HepG2 (cell line): ENCODE measurements around the gene RBM34. TPM values are rescaled to one million over a fixed set of nuclear protein-coding genes. Genes with fewer than 3 reads are reported as not detected.
A peak's percentile ranks its signal among the peaks of the same experiment; 100 is the strongest.

Experiments used
- ARNT ChIP-seq: fragments of 450-650 bp; IDR thresholded peaks from 2 replicates; pipeline ENCODE4 v1.6.1; 2017
- DNMT3B ChIP-seq: conservative IDR thresholded peaks from 2 replicates; pipeline ENCODE4 v1.6.1; 2016; ENCODE audit warnings: missing biosample characterization, control low read depth
- DR1 ChIP-seq: sonication (generic); formaldehyde crosslinking; IDR thresholded peaks from 2 replicates; pipeline ENCODE4 v1.8.0; 2021; ENCODE audit warnings: mild to moderate bottlenecking, missing genetic modification reagents, inconsistent platforms
- FOSL2 ChIP-seq: sonication (generic); formaldehyde crosslinking; IDR thresholded peaks from 2 replicates; pipeline ENCODE4 v1.4.0; 2020; ENCODE audit warnings: missing genetic modification reagents
- NFIC ChIP-seq: IDR thresholded peaks from 2 replicates; pipeline ENCODE4 v1.6.1; 2012; ENCODE audit warnings: mild to moderate bottlenecking, low read length, inconsistent platforms
- NONO ChIP-seq, 2 experiments: fragments of 450-650 bp in 1 of 2; sonication (generic) in 1 of 2; formaldehyde crosslinking in 1 of 2; IDR thresholded peaks in 1 of 2; conservative IDR thresholded peaks in 1 of 2; 2 replicates each; pipeline versions ENCODE4 v1.6.1 to v1.8.0; 2017 to 2022; ENCODE audit warnings: mild to moderate bottlenecking in 1 of 2, missing genetic modification reagents in 1 of 2, moderate library complexity in 1 of 2
- SIX4 ChIP-seq: sonication (generic); formaldehyde crosslinking; IDR thresholded peaks from 2 replicates; pipeline ENCODE4 v1.4.0; 2020; ENCODE audit warnings: missing genetic modification reagents
- SRSF9 ChIP-seq: fragments of 200-400 bp; formaldehyde crosslinking; IDR thresholded peaks from 2 replicates; pipeline ENCODE4 v1.6.1; 2018; ENCODE audit warnings: borderline replicate concordance, mild to moderate bottlenecking, low read depth, low read length; ENCODE audit not compliant: insufficient read depth, poor library complexity, severe bottlenecking
- TBX2 ChIP-seq: sonication (generic); formaldehyde crosslinking; IDR thresholded peaks from 2 replicates; pipeline ENCODE4 v1.5.0; 2020; ENCODE audit warnings: missing genetic modification reagents, mild to moderate bottlenecking, borderline replicate concordance
- TMF1 ChIP-seq: sonication (generic); formaldehyde crosslinking; IDR thresholded peaks from 2 replicates; pipeline ENCODE4 v1.8.1; 2022; ENCODE audit warnings: low read depth, missing genetic modification reagents
- ZNF616 ChIP-seq: sonication (generic); formaldehyde crosslinking; IDR thresholded peaks from 2 replicates; pipeline ENCODE4 v1.5.0; 2020; ENCODE audit warnings: low read depth, mild to moderate bottlenecking, missing genetic modification reagents
- polyA plus RNA-seq, 8 experiments: library from polyadenylated mRNA; depleted of rRNA in 3 of 8; stranded (reverse) in 7 of 8; unstranded in 1 of 8; fragments of >200 nt; fragmentation: Illumina TruSeq in 4 of 8; extraction: Trizol in 4 of 8; gene quantifications; 2 replicates each; pipeline versions ENCODE4 v1.2.1 to v1.2.3, GENCODE V29; 2011 to 2016; ENCODE audit warnings: low read depth in 4 of 8, missing spikeins in 1 of 8, mixed read lengths in 1 of 8; ENCODE audit not compliant: insufficient read depth in 1 of 8
- total RNA-seq, 5 experiments: library from RNA; depleted of rRNA; stranded (reverse); fragments of >200 nt; fragmentation: Illumina TruSeq; extraction: Trizol; gene quantifications; 2 replicates each; pipeline ENCODE4 v1.2.3, GENCODE V29; 2016; ENCODE audit warnings: low read depth in 1 of 5
- TF ChIP-seq, protein P1 (sequence below): sonication (generic); formaldehyde crosslinking; IDR thresholded peaks from 2 replicates; pipeline ENCODE4 v1.4.0; 2020; ENCODE audit warnings: missing genetic modification reagents, borderline replicate concordance
- TF ChIP-seq, protein P2 (sequence below): sonication (generic); formaldehyde crosslinking; IDR thresholded peaks from 2 replicates; pipeline ENCODE4 v1.4.0; 2020; ENCODE audit warnings: missing genetic modification reagents
- TF ChIP-seq, protein P3 (sequence below): sonication (generic); formaldehyde crosslinking; IDR thresholded peaks from 2 replicates; pipeline ENCODE4 v1.8.1; 2023; ENCODE audit warnings: mild to moderate bottlenecking, missing genetic modification reagents
- TF ChIP-seq, protein P4 (sequence below): IDR thresholded peaks from 2 replicates; pipeline ENCODE4 v1.6.1; 2012; ENCODE audit warnings: low read length, improper control_type of control experiment
- TF ChIP-seq, protein P5 (sequence below): fragments of 450-650 bp; IDR thresholded peaks from 2 replicates; pipeline ENCODE4 v1.6.1; 2016
- TF ChIP-seq, protein P6 (sequence below): sonication (generic); formaldehyde crosslinking; conservative IDR thresholded peaks from 2 replicates; pipeline ENCODE4 v1.4.0; 2020; ENCODE audit warnings: missing genetic modification reagents

Gene RBM34
- total and polyA plus RNA-seq, 2 of the 13 experiments (the other 11 are each of a cell fraction or from before 2014, with no cell fraction given) = 34.7 to 73.0 TPM

DNA sequence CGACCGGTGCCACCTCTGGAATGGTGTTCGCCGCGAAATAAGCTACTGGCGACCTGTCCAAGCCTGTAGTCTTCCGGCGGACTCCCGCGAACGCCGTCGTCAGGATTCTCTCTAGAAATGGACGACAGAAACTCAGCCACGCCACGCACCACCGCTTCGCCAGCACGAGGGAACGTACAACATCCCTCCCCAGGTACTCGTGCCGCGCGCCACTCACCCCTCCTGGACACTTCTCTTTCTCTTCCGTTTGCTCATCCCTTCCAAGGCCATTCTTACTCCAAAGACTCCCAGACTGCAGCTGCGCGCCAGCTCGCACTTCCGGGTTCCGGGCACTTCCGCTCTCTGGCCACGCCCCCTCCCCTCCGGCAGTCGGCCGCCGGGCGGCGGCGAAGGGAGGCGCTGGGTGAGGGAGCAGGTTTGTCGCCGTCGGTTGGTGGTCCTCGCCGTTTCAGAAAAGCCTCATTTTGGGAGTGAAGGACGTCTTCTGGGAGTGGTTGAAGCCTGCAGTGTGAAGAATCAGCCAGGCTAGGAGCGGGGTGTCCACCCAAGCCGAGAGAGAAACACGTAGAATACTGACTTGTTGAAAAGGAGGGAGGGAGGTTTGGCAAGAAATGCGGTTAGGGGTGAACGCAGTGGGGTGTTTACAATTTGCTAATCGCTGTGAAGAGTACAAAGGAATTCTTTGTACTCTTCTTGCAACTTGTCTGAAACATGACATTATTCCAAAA is at the start of gene RBM34 (continued):
- TF ChIP-seq, protein P1, sequence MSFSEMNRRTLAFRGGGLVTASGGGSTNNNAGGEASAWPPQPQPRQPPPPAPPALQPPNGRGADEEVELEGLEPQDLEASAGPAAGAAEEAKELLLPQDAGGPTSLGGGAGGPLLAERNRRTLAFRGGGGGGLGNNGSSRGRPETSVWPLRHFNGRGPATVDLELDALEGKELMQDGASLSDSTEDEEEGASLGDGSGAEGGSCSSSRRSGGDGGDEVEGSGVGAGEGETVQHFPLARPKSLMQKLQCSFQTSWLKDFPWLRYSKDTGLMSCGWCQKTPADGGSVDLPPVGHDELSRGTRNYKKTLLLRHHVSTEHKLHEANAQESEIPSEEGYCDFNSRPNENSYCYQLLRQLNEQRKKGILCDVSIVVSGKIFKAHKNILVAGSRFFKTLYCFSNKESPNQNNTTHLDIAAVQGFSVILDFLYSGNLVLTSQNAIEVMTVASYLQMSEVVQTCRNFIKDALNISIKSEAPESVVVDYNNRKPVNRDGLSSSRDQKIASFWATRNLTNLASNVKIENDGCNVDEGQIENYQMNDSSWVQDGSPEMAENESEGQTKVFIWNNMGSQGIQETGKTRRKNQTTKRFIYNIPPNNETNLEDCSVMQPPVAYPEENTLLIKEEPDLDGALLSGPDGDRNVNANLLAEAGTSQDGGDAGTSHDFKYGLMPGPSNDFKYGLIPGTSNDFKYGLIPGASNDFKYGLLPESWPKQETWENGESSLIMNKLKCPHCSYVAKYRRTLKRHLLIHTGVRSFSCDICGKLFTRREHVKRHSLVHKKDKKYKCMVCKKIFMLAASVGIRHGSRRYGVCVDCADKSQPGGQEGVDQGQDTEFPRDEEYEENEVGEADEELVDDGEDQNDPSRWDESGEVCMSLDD (CRISPR knock-in tag) = 0 out of 2 replicates have a peak, but pooled peaks have one; percentile 48
- no peak; the same call in 1 of the 2 replicates for TF ChIP-seq TMF1 (CRISPR knock-in tag)
- no peak for TF ChIP-seq SRSF9
- TF ChIP-seq, protein P2, sequence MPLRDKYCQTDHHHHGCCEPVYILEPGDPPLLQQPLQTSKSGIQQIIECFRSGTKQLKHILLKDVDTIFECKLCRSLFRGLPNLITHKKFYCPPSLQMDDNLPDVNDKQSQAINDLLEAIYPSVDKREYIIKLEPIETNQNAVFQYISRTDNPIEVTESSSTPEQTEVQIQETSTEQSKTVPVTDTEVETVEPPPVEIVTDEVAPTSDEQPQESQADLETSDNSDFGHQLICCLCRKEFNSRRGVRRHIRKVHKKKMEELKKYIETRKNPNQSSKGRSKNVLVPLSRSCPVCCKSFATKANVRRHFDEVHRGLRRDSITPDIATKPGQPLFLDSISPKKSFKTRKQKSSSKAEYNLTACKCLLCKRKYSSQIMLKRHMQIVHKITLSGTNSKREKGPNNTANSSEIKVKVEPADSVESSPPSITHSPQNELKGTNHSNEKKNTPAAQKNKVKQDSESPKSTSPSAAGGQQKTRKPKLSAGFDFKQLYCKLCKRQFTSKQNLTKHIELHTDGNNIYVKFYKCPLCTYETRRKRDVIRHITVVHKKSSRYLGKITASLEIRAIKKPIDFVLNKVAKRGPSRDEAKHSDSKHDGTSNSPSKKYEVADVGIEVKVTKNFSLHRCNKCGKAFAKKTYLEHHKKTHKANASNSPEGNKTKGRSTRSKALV (CRISPR knock-in tag) = peak; percentile 66; the same call in 1 of the 2 replicates
- TF ChIP-seq, protein P3, sequence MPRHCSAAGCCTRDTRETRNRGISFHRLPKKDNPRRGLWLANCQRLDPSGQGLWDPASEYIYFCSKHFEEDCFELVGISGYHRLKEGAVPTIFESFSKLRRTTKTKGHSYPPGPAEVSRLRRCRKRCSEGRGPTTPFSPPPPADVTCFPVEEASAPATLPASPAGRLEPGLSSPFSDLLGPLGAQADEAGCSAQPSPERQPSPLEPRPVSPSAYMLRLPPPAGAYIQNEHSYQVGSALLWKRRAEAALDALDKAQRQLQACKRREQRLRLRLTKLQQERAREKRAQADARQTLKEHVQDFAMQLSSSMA (CRISPR knock-in tag) = no peak; the same call in 1 of the 2 replicates
- peak; percentile 81 for TF ChIP-seq DR1 (CRISPR knock-in tag)
- TF ChIP-seq FOSL2 (CRISPR knock-in tag) = peak; percentile 42
- TF ChIP-seq, protein P4, sequence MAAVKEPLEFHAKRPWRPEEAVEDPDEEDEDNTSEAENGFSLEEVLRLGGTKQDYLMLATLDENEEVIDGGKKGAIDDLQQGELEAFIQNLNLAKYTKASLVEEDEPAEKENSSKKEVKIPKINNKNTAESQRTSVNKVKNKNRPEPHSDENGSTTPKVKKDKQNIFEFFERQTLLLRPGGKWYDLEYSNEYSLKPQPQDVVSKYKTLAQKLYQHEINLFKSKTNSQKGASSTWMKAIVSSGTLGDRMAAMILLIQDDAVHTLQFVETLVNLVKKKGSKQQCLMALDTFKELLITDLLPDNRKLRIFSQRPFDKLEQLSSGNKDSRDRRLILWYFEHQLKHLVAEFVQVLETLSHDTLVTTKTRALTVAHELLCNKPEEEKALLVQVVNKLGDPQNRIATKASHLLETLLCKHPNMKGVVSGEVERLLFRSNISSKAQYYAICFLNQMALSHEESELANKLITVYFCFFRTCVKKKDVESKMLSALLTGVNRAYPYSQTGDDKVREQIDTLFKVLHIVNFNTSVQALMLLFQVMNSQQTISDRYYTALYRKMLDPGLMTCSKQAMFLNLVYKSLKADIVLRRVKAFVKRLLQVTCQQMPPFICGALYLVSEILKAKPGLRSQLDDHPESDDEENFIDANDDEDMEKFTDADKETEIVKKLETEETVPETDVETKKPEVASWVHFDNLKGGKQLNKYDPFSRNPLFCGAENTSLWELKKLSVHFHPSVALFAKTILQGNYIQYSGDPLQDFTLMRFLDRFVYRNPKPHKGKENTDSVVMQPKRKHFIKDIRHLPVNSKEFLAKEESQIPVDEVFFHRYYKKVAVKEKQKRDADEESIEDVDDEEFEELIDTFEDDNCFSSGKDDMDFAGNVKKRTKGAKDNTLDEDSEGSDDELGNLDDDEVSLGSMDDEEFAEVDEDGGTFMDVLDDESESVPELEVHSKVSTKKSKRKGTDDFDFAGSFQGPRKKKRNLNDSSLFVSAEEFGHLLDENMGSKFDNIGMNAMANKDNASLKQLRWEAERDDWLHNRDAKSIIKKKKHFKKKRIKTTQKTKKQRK = no peak
- TF ChIP-seq ZNF616 (CRISPR knock-in tag) = peak; percentile 87; the same call in 1 of the 2 replicates
- TF ChIP-seq, protein P5, sequence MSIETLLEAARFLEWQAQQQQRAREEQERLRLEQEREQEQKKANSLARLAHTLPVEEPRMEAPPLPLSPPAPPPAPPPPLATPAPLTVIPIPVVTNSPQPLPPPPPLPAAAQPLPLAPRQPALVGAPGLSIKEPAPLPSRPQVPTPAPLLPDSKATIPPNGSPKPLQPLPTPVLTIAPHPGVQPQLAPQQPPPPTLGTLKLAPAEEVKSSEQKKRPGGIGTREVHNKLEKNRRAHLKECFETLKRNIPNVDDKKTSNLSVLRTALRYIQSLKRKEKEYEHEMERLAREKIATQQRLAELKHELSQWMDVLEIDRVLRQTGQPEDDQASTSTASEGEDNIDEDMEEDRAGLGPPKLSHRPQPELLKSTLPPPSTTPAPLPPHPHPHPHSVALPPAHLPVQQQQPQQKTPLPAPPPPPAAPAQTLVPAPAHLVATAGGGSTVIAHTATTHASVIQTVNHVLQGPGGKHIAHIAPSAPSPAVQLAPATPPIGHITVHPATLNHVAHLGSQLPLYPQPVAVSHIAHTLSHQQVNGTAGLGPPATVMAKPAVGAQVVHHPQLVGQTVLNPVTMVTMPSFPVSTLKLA = peak; percentile 47; the same call in 1 of the 2 replicates
- no peak for TF ChIP-seq DNMT3B
- TF ChIP-seq, protein P6, sequence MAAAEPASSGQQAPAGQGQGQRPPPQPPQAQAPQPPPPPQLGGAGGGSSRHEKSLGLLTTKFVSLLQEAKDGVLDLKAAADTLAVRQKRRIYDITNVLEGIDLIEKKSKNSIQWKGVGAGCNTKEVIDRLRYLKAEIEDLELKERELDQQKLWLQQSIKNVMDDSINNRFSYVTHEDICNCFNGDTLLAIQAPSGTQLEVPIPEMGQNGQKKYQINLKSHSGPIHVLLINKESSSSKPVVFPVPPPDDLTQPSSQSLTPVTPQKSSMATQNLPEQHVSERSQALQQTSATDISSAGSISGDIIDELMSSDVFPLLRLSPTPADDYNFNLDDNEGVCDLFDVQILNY (CRISPR knock-in tag) = no peak
- TF ChIP-seq SIX4 (CRISPR knock-in tag) = peak; percentile 49; the same call in 1 of the 2 replicates
- TF ChIP-seq NFIC = no peak
- TF ChIP-seq TBX2 (CRISPR knock-in tag) = peak; percentile 86
- TF ChIP-seq NONO (IDR thresholded peaks at IDR 0.05) = no peak
- TF ChIP-seq NONO (CRISPR knock-in tag; conservative IDR thresholded peaks at IDR 0.05) = no peak
- TF ChIP-seq ARNT = no peak
